ENCODE measurements around the gene TVP23A. TPM values are rescaled to one million over a fixed set of nuclear protein-coding genes. Genes with fewer than 3 reads are reported as not detected.

TVP23A gene
- total and polyA plus RNA-seq, 2 donors (not counting 1 experiment from before 2014, with no cell fraction given), result 0.37 to 3.2 TPM

DNA sequence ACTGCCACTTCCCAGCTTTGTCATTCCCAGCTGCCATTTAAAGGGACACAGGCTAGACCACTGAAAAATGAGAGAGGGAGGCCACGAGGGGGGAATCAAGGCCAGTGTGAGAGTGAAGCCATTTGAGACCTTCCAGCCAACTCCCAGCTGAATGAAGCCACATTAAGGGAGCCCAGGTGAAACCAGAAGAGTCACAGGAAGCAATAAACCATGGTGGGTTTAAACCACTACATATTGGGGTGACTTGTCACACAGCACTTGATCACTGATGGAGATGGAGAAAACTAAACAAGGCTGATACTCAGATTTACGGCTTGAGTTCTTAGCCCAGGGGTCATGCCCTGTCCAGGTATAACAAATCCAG lies 77.8 kb downstream of the TVP23A start:
- 54% methylated on average over 2 of the region's 2 CpGs for WGBS (ENCODE audit: insufficient coverage)
- Histone ChIP-seq H3K36me3 (replicated peaks in 1 of 2; ENCODE audit: control extremely low read depth in 1 of 2, control insufficient read depth in 1 of 2, extremely low read depth in 1 of 2, insufficient read depth in 2 of 2, low read length in 1 of 2) (peaks cover 0 to 9% of the 10 kb centered on the region in 2 experiments), H3K4me2 (replicated peaks; ENCODE audit: low read depth, low read length, poor library complexity, severe bottlenecking) (peak overlapping the region; percentile 37), H3K4me1 (ENCODE audit: control insufficient read depth in 2 of 2, insufficient read depth in 2 of 2, low read length in 2 of 2) (peaks cover 44 to 51% of the 10 kb centered on the region in 2 donors), H3K4me3 (ENCODE audit: control extremely low read depth in 1 of 5, extremely low read depth in 1 of 5, insufficient read depth in 1 of 5, low read depth in 2 of 5, low read length in 4 of 5) (no peak overlapping the region), H4K20me1 (ENCODE audit: control insufficient read depth, insufficient read depth, low read length, poor library complexity, severe bottlenecking) (peaks cover 4% of the 10 kb centered on the region), H3K27me3 (replicated peaks in 1 of 4; ENCODE audit: control extremely low read depth in 1 of 4, control insufficient read depth in 3 of 4, insufficient read depth in 4 of 4, low read length in 3 of 4) (no peaks in the 10 kb centered on the region), H3K9ac (ENCODE audit: low read length) (no peak overlapping the region), H3K79me2 (ENCODE audit: control insufficient read depth, insufficient read depth, low read length) (peaks cover 42% of the 10 kb centered on the region), H3K9me3 (ENCODE audit: control extremely low read depth in 1 of 3, control insufficient read depth in 2 of 3, insufficient read depth in 1 of 3, low read length in 2 of 3) (no peaks in the 10 kb centered on the region), H2AFZ (ENCODE audit: insufficient read depth, low read depth, low read length, poor library complexity, severe bottlenecking) (no peak overlapping the region), H3K27ac (ENCODE audit: low read length in 2 of 2) (no peak overlapping the region)
- H3K27me3 Mint-ChIP-seq, result no peaks in the 10 kb centered on the region
- CTCF ChIA-PET, result interaction anchor here (0.7 to 7.2 kb wide), 7 partner anchors 48 to 231 kb away, joined by 3 to 203 read pairs (median 6); no protein-coding TSS in a partner anchor
- DNase-seq, result no peak
- intact Hi-C loops (cut with micrococcal nuclease), result loop anchor here (5.0 kb wide), 5 partner anchors 444 to 1874 kb away; partner anchors contain the start of genes CARHSP1, RSL1D1 and SOCS1
- no peaks in the 10 kb centered on the region for H3K9me3 Mint-ChIP-seq (ENCODE audit: insufficient read depth)
- TF ChIP-seq, protein P1, sequence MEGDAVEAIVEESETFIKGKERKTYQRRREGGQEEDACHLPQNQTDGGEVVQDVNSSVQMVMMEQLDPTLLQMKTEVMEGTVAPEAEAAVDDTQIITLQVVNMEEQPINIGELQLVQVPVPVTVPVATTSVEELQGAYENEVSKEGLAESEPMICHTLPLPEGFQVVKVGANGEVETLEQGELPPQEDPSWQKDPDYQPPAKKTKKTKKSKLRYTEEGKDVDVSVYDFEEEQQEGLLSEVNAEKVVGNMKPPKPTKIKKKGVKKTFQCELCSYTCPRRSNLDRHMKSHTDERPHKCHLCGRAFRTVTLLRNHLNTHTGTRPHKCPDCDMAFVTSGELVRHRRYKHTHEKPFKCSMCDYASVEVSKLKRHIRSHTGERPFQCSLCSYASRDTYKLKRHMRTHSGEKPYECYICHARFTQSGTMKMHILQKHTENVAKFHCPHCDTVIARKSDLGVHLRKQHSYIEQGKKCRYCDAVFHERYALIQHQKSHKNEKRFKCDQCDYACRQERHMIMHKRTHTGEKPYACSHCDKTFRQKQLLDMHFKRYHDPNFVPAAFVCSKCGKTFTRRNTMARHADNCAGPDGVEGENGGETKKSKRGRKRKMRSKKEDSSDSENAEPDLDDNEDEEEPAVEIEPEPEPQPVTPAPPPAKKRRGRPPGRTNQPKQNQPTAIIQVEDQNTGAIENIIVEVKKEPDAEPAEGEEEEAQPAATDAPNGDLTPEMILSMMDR (IDR thresholded peaks at IDR 0.05), result no peak
- no peak for TF ChIP-seq EZH2 (IDR thresholded peaks at IDR 0.05; ENCODE audit: borderline replicate concordance, insufficient read depth, low read depth, low read length, poor library complexity, severe bottlenecking)
- peaks cover 67% of the 10 kb centered on the region for H3K4me1 Mint-ChIP-seq
- H3K4me3 Mint-ChIP-seq, result peak overlapping the region; percentile 1
- H3K27ac Mint-ChIP-seq, result peak overlapping the region; percentile 73
- POLR2A ChIA-PET, result interaction anchor here (0.6 to 2.1 kb wide), 2 partner anchors 137 to 430 kb away, joined by 3 to 12 read pairs; partner anchors contain the start of gene CIITA
- no peak for ATAC-seq (ENCODE audit: low read depth)
